Prostate gland (tissue), 2 donors: ENCODE results near the gene GNGT2. TPM values are rescaled to one million over a fixed set of nuclear protein-coding genes. Genes with fewer than 3 reads are reported as not detected.

Source experiments
- DNase-seq: peaks from one replicate; pipeline ENCODE4 v3.0.0-alpha.2; 2019; ENCODE audit warnings: low spot score
- H3K27ac ChIP-seq, 2 donors: fragments of 200-600 bp; sonication (generic); 2 replicates each; pipeline ENCODE4 v1.5.1; 2017 to 2019
- H3K27me3 ChIP-seq: fragments of 200-600 bp; sonication (generic); replicated peaks from 2 replicates; pipeline ENCODE4 v1.5.1; 2019; ENCODE audit not compliant: insufficient read depth
- H3K36me3 ChIP-seq, 2 donors: fragments of 200-600 bp; sonication (generic); 1 replicate in 1 of 2; 2 replicates in 1 of 2; pipeline versions ENCODE4 v1.5.1 to v1.8.1; 2017 to 2019
- H3K4me1 ChIP-seq: fragments of 200-600 bp; sonication (generic); replicated peaks from 2 replicates; pipeline ENCODE4 v1.5.1; 2019
- H3K4me3 ChIP-seq, 2 donors: fragments of 200-600 bp; sonication (generic); 2 replicates each; pipeline ENCODE4 v1.5.1; 2017 to 2019
- H3K9me3 ChIP-seq: fragments of 200-600 bp; sonication (generic); 2 replicates; pipeline ENCODE4 v1.5.1; 2017
- POLR2A ChIP-seq: fragments of 450-650 bp; IDR thresholded peaks from one replicate; pipeline ENCODE4 v1.6.1; 2016; ENCODE audit warnings: antibody characterized with exemption, mild to moderate bottlenecking
- POLR2AphosphoS5 ChIP-seq: sonication (generic); formaldehyde crosslinking; IDR thresholded peaks from one replicate; pipeline ENCODE4 v1.6.1; 2017; ENCODE audit warnings: antibody characterized with exemption
- WGBS: methylation state at CpG from one replicate; pipeline ENCODE4 v1.1.5; 2018; 5-methylcytosine and 5-hydroxymethylcytosine counted together
- intact Hi-C: fragments of 100-400 bp; cut with DNase I; formaldehyde crosslinking; loops from one replicate; pipeline ENCODE4 v1.14.2; 2022
- total RNA-seq, 2 donors: library from RNA; depleted of rRNA; stranded (reverse); fragments of >200 nt; gene quantifications; one replicate each; pipeline ENCODE4 v1.1.0, GENCODE V29; 2016
- TF ChIP-seq, protein P1 (sequence below), 4 experiments: fragments of 200-600 bp in 2 of 4; fragments of 450-650 bp in 2 of 4; sonication (generic) in 2 of 4; IDR thresholded peaks; 1 replicate in 3 of 4; 2 replicates in 1 of 4; pipeline ENCODE4 v1.5.1; 2016 to 2019; ENCODE audit warnings: antibody characterized with exemption in 4 of 4, mild to moderate bottlenecking in 2 of 4, moderate library complexity in 2 of 4

The GNGT2 gene
- total RNA-seq, 2 donors from 2014 or later: 3.1 TPM; not detected in 1

GRCh38 chr17:49223168-49223516, 12.8 kb upstream of the GNGT2 start:
- Histone ChIP-seq H3K36me3 (no peaks in the 10 kb centered on the region), H3K9me3 (no peaks in the 10 kb centered on the region), H3K27ac (no peak overlapping the region), H3K27me3 (peaks cover 2% of the 10 kb centered on the region), H3K4me3 (no peak overlapping the region), H3K4me1 (no peaks in the 10 kb centered on the region)
- DNase-seq: no peak
- TF ChIP-seq, protein P1, sequence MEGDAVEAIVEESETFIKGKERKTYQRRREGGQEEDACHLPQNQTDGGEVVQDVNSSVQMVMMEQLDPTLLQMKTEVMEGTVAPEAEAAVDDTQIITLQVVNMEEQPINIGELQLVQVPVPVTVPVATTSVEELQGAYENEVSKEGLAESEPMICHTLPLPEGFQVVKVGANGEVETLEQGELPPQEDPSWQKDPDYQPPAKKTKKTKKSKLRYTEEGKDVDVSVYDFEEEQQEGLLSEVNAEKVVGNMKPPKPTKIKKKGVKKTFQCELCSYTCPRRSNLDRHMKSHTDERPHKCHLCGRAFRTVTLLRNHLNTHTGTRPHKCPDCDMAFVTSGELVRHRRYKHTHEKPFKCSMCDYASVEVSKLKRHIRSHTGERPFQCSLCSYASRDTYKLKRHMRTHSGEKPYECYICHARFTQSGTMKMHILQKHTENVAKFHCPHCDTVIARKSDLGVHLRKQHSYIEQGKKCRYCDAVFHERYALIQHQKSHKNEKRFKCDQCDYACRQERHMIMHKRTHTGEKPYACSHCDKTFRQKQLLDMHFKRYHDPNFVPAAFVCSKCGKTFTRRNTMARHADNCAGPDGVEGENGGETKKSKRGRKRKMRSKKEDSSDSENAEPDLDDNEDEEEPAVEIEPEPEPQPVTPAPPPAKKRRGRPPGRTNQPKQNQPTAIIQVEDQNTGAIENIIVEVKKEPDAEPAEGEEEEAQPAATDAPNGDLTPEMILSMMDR (IDR thresholded peaks at IDR 0.05): no peak
- TF ChIP-seq POLR2A (no peak), POLR2AphosphoS5 (no peak)
- intact Hi-C loops: no loop called here
- 8% methylated on average over 9 of the region's 9 CpGs for WGBS

- intact Hi-C loops: no loop called here
Observed at GRCh38 chr17:49219987-49220386, 9.6 kb upstream of the GNGT2 start.

GRCh38 chr17:49218941-49219913, 8.9 kb upstream of the GNGT2 start:
- no peaks in the 10 kb centered on the region for H3K4me1 ChIP-seq
- TF ChIP-seq, protein P1 (IDR thresholded peaks at IDR 0.05): no peak
- TF ChIP-seq POLR2A: no peak
- TF ChIP-seq POLR2AphosphoS5: no peak
- no peaks in the 10 kb centered on the region for H3K9me3 ChIP-seq
- WGBS: 47% methylated on average over 37 of the region's 37 CpGs
- H3K27me3 ChIP-seq: peaks cover 2% of the 10 kb centered on the region
- no peak overlapping the region for H3K27ac ChIP-seq
- H3K36me3 ChIP-seq: no peaks in the 10 kb centered on the region
- no peak for DNase-seq
- intact Hi-C loops: no loop called here
- H3K4me3 ChIP-seq: no peak overlapping the region

More at GRCh38 chr17:49219987-49220386, 9.6 kb upstream of the GNGT2 start:
- WGBS: 68% methylated on average over 15 of the region's 15 CpGs
- H3K27me3 ChIP-seq: peaks cover 2% of the 10 kb centered on the region
- no peaks in the 10 kb centered on the region for H3K4me1 ChIP-seq
- no peaks in the 10 kb centered on the region for H3K36me3 ChIP-seq
- no peak overlapping the region for H3K4me3 ChIP-seq
- H3K9me3 ChIP-seq: no peaks in the 10 kb centered on the region
- TF ChIP-seq POLR2A (no peak), POLR2AphosphoS5 (no peak)
- TF ChIP-seq, protein P1 (IDR thresholded peaks at IDR 0.05): no peak
- no peak for DNase-seq
- no peak overlapping the region for H3K27ac ChIP-seq

DNA sequence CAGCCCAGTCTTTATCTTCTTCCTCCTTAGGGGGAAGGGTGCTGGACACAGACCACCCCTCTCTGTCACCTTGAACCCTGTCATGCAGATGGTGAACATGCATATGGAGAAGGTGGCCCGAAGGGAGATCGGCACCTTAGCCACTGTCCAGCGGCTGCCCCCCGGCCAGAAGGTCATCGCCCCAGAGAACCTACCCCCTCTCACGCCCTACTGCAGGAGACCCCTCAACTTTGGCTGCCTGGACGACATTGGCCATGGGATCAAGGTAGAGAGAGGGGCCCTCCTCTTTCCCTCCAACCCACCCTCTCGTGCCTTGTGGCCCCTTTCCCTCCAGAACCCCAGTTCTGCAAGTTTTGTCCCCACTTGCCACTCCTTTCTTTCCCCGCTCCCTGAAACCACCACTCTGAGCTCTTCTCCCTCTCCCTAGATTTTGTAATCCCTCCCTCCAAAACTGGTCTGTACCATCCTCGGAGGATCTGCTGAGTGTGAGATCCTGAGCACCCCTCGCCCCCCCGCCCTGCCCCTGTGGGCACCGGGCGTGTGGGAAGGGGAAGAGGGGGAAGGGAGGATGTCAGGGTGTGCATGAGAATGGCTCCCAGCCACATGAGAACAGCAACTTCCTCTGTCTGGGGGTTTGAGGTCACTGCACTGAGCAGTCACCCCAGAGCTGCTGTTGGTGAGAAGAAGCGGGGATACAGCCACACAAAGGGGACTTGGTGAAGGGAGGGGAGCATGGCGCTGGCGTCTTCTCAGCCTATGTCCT, 7.5 kb upstream of the GNGT2 start:
- peak; percentile 14 for DNase-seq
- WGBS: 70% methylated on average over 16 of the region's 17 CpGs
- intact Hi-C loops: no loop called here
- H3K9me3 ChIP-seq: no peaks in the 10 kb centered on the region
- no peaks in the 10 kb centered on the region for H3K36me3 ChIP-seq
- H3K4me3 ChIP-seq: no peak overlapping the region
- peaks cover 2% of the 10 kb centered on the region for H3K27me3 ChIP-seq
- no peaks in the 10 kb centered on the region for H3K4me1 ChIP-seq
- TF ChIP-seq POLR2AphosphoS5 (no peak), POLR2A (no peak)
- TF ChIP-seq, protein P1 (IDR thresholded peaks at IDR 0.05): no peak
- no peak overlapping the region for H3K27ac ChIP-seq
